ENCODE measurements around the gene RHOU.

Gene RHOU

GRCh38 chr1:228786361-228787129, 51.3 kb downstream of the RHOU start:
- no peak for DNase-seq (ENCODE audit: low spot score)
- TF ChIP-seq, protein P1, sequence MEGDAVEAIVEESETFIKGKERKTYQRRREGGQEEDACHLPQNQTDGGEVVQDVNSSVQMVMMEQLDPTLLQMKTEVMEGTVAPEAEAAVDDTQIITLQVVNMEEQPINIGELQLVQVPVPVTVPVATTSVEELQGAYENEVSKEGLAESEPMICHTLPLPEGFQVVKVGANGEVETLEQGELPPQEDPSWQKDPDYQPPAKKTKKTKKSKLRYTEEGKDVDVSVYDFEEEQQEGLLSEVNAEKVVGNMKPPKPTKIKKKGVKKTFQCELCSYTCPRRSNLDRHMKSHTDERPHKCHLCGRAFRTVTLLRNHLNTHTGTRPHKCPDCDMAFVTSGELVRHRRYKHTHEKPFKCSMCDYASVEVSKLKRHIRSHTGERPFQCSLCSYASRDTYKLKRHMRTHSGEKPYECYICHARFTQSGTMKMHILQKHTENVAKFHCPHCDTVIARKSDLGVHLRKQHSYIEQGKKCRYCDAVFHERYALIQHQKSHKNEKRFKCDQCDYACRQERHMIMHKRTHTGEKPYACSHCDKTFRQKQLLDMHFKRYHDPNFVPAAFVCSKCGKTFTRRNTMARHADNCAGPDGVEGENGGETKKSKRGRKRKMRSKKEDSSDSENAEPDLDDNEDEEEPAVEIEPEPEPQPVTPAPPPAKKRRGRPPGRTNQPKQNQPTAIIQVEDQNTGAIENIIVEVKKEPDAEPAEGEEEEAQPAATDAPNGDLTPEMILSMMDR (IDR thresholded peaks at IDR 0.05; ENCODE audit: extremely low read depth, missing control alignments), result no peak

DNA sequence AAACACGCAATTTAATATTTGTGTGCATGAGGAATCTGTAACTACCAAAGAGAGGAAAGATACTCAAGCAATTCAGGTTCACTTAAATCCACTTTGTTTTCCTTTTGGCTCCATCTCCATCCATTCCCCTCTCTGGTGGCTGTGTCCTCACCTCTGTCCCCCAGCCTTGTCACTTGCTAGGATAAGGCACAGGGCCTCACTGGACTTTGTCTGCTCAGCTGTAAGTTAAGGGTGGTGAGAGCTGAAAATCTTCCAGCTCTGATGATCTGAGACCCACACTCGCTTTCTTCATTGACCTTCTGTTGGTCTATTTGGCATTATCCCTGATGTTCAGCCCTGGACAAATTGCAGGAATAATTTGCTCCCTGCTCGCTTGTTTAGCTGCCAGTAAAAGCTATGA, 56.5 kb downstream of the RHOU start:
- TF ChIP-seq, protein P1 (IDR thresholded peaks at IDR 0.05; ENCODE audit: extremely low read depth, missing control alignments), result no peak
- DNase-seq (ENCODE audit: low spot score), result no peak

- DNase-seq (ENCODE audit: low spot score), result no peak
- TF ChIP-seq, protein P1 (IDR thresholded peaks at IDR 0.05; ENCODE audit: extremely low read depth, missing control alignments), result no peak
These were observed 57.3 kb downstream of the RHOU start for GRCh38 chr1:228792601-228793000.

DNA sequence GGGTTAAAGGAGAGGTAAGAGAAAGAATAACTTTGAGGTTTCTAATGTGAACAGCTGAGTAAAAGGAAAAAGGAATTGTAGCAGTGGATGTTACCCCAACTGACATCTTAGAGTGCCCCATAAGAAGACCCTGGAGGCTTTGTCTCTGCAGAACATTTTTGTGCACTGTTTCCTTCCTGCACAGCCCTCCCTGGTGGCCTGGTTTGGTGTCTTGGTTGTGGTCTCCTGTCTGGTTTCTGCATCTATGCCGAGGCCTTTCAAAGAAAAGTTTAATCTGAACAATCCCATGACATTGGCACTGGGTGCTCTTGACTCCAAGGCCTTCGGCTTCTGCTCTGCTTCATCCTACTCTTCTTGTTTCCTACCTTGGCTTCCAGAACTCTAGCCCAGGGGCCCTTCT, 57.8 kb downstream of the RHOU start:
- no peak for DNase-seq (ENCODE audit: low spot score)
- TF ChIP-seq, protein P1 (IDR thresholded peaks at IDR 0.05; ENCODE audit: extremely low read depth, missing control alignments), result no peak

DNA sequence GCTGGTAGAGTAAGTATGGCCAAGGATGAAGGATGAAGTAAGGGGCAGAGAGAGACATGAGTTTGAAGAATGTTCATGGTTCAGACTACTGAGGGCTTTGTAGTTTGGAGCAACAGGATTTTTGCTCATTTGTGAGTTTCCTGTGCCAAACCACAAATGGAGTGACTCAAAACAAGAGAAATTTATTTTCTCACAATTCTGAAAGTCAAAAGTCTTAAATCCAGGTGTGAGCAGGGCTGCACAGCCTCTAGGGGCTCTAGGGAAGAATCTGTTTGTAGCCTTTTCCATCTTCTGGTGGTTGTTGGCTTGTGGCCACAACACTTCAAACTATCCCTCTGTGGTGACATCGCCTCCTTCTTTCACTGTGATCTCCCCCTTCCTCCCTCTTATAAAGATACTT, 58.9 kb downstream of the RHOU start:
- TF ChIP-seq, protein P1 (IDR thresholded peaks at IDR 0.05; ENCODE audit: extremely low read depth, missing control alignments), result no peak
- no peak for DNase-seq (ENCODE audit: low spot score)

GRCh38 chr1:228794810-228795209, 59.5 kb downstream of the RHOU start:
- DNase-seq (ENCODE audit: low spot score), result peak; percentile 54
- TF ChIP-seq, protein P1 (IDR thresholded peaks at IDR 0.05; ENCODE audit: extremely low read depth, missing control alignments), result no peak

DNA sequence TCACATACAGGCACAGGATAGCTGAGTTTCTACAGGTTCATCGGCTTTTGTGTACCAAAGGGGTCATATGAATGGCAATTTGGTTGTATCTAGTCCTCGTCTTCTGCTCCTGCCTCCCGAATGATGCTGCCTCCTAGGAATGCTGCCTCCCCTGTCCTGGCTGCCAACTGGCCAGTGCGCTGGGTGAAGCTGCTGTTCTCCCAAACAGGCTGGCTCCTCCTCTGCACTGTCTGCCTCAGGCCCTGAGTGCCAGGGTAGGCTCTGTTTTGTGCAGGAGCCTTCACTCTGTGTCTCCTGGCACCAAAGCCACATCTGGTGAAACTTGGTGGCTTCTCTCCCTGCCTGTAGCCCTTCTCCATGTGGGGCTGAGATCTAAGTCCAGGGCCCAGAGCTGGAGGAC, 60.3 kb downstream of the RHOU start:
- TF ChIP-seq, protein P1 (IDR thresholded peaks at IDR 0.05; ENCODE audit: extremely low read depth, missing control alignments), result no peak
- no peak for DNase-seq (ENCODE audit: low spot score)
